Glomerular endothelial cell (primary cell): ENCODE results near the gene FBN3. TPM values are rescaled to one million over a fixed set of nuclear protein-coding genes. Genes with fewer than 3 reads are reported as not detected.
"Not testable (repeated sequence)": the region's sequence is repeated elsewhere in the genome, so short reads cannot be mapped to it uniquely, and the experiment has no call there.

Experiments used
- DNase-seq: peaks from one replicate; pipeline ENCODE4 v3.0.0-alpha.2; 2011; ENCODE audit warnings: low read depth, low spot score; ENCODE audit errors: extremely low read depth
- total RNA-seq: library from RNA; depleted of rRNA; stranded (reverse); fragments of >200 nt; gene quantifications from 2 replicates; pipeline ENCODE4 v1.2.3, GENCODE V29; 2015

The FBN3 gene
- total RNA-seq, 1 donor from 2014 or later, result not detected

- no peak for DNase-seq
Measured at GRCh38 chr19:8025316-8025715, 124.1 kb downstream of the FBN3 start.

DNA sequence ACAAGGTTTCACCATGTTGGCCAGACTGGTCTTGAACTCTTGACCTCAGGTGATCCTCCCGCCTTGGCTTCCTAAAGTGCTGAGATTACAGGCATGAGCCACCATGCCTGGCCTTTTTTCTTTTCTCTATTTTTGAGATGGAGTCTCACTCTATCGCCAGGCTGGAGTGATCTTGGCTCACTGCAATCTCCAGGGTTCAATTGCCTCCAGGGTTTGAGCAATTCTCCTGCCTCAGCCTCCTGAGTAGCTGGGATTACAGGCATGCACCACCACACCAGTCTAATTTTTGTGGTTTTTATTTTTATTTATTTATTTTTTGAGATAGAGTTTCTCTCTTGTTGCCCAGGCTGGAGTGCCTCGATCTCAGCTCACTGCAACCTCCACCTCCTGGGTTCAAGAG is 125.1 kb downstream of the FBN3 start:
- DNase-seq, result not testable (repeated sequence)

GRCh38 chr19:8023371-8023770 is 126.0 kb downstream of the FBN3 start:
- DNase-seq, result no peak

DNA sequence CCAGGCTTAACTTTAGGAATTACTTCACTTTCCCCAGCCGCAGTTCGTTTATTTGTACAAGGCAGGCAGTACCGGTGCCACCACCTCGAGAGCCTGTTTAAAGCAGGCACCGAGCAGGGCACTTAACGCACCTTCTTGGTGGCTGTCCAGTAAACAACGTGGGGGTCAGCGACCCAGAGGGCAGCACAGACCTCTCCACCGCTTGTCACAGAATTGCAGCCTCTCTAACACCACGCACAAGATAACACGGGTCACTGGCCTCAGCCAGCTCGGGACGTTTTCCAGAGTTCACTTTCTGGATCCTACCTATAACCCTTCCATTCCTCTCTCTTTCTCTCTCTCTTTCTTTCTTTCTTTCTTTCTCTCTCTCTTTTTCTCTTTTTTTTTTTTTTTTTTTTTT is 127.1 kb downstream of the FBN3 start:
- no peak for DNase-seq

DNA sequence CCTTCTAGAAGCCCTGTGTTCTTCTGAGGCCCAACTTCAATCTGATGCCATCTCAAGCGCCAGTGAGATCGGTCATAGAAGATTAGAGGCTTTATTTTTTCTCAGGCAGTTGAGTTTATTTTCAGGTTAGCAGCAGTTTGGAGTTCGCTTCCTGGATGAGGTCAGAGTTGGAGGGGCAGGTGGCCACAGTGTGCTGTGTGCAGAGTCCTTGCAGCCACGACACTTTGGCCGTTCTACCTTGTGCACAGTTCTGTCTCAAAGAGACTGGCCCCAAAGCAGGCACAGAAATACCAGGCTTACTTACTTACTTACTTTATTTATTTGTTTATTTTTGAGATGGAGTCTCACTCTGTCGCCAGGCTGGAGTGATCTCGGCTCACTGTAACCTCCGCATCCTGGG is 128.0 kb downstream of the FBN3 start:
- no peak for DNase-seq

- DNase-seq, result no peak
Measured at GRCh38 chr19:8020681-8021080, 128.7 kb downstream of the FBN3 start.

GRCh38 chr19:8017808-8018207 is 131.6 kb downstream of the FBN3 start:
- DNase-seq, result no peak

Other genes with a start within 250 kb of the FBN3 start
- gene MAP2K7, start 245.7 kb downstream of the FBN3 start, total RNA-seq, result 10.6 and 16.5 TPM in 2 replicates
- 0.76 and 1.7 TPM in 2 replicates for gene TGFBR3L, start 234.8 kb downstream of the FBN3 start, total RNA-seq
- gene SNAPC2, start 229.3 kb downstream of the FBN3 start, total RNA-seq, result 32.6 and 37.7 TPM in 2 replicates
- gene CTXN1, start 223.5 kb downstream of the FBN3 start, total RNA-seq, result 47.1 and 50.5 TPM in 2 replicates
- gene TIMM44, start 205.9 kb downstream of the FBN3 start, total RNA-seq, result 58.4 and 63.6 TPM in 2 replicates
- gene ELAVL1, start 144.0 kb downstream of the FBN3 start, total RNA-seq, result 57.1 and 76.3 TPM in 2 replicates
- gene CCL25, start 96.8 kb downstream of the FBN3 start, total RNA-seq, result not detected in 2 replicates
- 29.0 and 29.3 TPM in 2 replicates for gene CERS4, start 59.8 kb upstream of the FBN3 start, total RNA-seq
- 92.0 and 120 TPM in 2 replicates for gene CD320, start 158.8 kb upstream of the FBN3 start, total RNA-seq
- gene NDUFA7, start 171.8 kb upstream of the FBN3 start, total RNA-seq, result 56.3 and 58.9 TPM in 2 replicates
- gene RPS28, start 171.9 kb upstream of the FBN3 start, total RNA-seq, result 365 and 392 TPM in 2 replicates
- 120 and 190 TPM in 2 replicates for gene KANK3, start 193.7 kb upstream of the FBN3 start, total RNA-seq
- 124 and 137 TPM in 2 replicates for gene ANGPTL4, start 214.6 kb upstream of the FBN3 start, total RNA-seq
- 46.3 and 71.9 TPM in 2 replicates for gene RAB11B, start 240.8 kb upstream of the FBN3 start, total RNA-seq